HG03064 (cell line): ENCODE data around the gene NDUFB4.

Experiments
- ATAC-seq: cut with Tn5 transposase; IDR thresholded peaks from one replicate; pipeline ENCODE4 v1.9.1; 2021; ENCODE audit warnings: low read depth; ENCODE audit not compliant: unreplicated experiment

Gene NDUFB4

DNA sequence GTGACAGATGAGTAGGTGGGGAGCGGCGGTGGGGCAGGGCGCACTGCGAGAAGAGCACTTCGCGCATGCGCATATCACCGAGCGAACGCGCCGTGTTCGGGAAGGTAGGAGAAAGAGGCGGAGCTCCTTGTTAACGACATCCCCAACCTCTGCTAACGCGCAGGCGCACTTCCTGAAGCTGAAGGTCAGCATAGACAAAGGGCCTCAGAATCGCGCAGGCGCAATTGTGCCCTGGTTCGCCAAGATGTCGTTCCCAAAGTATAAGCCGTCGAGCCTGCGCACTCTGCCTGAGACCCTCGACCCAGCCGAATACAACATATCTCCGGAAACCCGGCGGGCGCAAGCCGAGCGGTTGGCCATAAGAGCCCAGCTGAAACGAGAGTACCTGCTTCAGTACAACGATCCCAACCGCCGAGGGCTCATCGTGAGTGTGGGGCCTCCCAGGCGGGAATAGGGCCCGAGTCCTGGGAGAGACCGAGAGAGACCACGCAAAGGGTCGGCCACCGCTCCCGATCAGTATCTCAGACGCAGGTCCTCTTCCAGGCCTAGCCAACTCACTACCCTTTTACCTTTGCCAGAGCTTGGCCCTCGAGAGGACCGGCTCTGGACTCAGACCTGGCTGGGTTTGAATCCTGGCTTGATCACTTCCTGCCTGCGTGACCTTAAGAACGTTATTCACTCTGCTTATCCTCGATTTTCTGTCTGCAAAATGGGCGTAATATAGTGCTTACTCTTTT is at the start of gene NDUFB4:
Gene NDUFB4 (plus strand): TSS at position 221 of the 737 bp plus-strand sequence. CDS start 24 bp downstream, at position 245.
- ATAC-seq: peak; percentile 94

GRCh38 chr3:120550546-120550945 is 45.6 kb upstream of the NDUFB4 start:
- no peak for ATAC-seq

DNA sequence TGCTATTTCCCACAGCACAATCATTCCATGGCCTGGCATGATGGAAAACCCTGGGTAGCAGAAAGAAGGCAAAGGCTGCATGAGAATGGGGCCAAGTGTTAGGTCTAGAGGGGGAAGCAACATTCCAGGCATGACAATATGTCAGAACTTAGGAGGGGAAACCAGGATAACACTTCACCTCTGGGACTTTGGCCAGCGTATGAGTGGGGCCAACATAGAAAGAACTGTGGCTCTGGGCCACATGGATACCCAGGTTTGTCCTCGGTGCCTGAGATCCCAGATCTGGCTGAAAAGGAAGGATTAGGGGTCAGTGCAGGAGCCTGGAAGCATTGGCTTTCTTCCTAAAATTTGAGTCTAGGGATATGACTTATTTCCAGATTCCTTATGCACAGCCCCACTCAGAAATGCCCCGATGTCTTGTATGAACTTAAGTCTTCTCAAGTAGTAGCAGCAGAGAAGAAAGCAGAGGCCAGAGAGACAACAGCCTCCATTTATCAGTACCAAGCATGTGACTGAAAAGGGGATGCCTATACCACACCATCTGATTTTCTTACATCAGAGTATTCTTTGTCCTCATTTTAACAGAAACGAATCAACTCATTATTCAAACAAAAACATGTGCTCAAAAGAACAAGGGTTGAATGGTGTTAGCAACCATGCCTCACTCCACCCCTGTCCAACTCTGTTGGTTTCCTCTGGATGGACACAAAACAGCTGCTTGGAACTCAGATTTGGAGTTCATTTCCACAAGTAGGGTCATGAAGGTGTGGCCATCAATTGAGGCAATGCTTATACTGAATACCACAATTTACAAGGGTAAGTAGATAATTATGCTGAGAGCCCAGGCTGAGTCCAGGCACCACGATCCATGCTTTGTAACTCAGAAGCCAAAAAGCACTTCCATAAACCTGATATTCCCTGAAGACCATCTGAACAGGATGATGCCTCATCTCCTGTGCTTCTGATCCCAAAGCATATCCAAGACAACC is 43.7 kb upstream of the NDUFB4 start:
- ATAC-seq: no peak

DNA sequence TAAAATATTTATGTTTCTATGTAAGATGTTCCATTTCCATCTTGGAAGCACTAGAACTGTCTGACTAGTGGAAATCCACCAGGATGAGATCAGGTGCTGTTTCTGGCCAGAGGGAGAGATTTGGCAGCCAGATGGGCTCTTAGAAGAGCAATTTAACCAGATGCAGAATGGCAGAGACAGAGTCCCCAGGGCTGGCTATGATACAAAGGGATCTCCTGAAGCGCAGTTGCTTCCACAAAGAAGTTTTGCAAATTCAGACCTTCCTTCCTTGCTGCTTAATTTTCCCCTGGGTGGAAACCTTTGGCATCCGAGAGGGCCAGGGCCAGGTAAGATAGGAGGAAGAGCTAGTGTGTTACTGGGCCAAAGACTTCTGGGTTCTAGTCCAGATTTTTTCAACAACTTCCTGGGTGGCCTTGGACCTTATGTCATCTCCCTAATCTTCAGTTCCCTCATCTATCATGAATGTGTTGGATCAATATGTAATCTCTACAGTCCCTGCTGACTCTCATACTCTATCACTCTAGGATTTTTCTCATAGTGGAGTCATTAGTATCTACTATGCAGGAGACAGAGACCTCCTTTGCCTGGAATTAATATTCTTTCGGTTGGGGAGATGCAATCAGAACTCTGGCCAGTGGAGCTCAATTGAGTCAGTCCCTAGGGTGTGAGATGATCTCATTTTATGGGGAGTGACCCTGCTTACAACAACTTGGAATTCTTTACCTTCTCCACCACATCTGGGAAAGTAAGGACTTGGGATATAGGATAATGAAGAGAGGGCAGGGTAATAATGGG is 41.1 kb upstream of the NDUFB4 start:
- no peak for ATAC-seq

- ATAC-seq: no peak
These were observed 40.3 kb upstream of the NDUFB4 start for GRCh38 chr3:120555657-120556509.

GRCh38 chr3:120557115-120557514 is 39.0 kb upstream of the NDUFB4 start:
- ATAC-seq: no peak

DNA sequence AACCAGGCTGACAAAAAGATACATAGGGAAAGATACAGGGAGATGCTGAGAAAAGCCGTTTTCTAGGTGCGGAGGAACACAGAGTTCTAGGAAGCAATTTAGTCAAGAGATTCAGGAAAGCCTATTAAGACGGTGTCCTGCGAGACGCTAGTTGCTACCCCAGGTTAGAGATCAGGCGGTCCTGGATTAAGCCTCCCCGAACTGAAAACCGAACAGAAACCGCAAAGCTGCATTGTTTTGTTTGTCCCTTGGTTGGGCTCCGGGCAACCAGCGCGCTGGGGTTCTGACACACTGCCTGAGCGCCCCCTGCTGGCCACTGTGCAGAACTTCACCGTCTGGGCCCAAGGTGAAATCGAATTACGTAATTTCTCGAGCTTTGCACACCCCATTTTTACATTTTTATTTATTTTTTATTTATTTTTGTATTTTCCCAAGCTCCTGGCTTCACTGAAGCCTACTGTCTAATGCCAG is 37.3 kb upstream of the NDUFB4 start:
- ATAC-seq: peak; percentile 82

DNA sequence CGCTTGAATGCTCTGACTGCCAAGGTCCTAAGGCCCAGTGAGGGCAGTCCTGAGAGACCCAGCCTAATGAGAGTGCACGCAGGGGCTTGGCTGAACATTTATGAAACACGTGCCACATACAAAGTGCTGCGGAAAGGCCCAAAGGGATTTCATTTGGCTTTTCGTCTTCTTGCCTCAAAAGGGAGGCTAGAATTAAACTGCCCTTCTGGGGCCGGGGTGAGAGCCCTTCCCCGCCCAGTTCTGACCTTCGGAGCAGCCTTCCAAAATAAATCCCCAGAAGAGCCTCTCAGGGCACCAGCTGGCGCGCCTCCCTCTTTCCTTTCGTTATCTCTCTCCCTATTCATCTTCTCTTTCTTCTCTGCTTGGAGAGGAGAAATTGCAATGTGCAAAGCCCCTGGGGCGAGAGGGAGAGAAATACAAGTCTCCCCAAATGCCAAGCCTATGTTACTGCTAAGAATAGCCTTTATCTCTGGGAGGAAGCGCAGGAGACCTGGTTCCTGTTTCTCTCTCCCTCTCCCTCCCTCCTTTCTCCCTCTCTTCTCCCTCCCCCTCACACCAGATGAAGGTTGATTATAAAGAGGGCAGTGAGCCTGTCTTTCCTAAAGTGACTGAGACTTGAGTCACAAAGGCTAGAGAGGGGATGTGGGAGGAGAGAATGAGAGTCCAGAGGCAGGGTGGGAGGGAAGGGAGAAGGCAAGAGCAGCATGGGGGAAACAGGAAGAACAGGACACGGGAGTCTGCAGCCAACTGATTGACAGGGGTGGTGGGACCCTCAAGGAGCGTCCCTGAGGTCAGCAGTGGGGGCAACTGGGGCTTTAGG is 36.7 kb upstream of the NDUFB4 start:
- ATAC-seq: peak; percentile 40

DNA sequence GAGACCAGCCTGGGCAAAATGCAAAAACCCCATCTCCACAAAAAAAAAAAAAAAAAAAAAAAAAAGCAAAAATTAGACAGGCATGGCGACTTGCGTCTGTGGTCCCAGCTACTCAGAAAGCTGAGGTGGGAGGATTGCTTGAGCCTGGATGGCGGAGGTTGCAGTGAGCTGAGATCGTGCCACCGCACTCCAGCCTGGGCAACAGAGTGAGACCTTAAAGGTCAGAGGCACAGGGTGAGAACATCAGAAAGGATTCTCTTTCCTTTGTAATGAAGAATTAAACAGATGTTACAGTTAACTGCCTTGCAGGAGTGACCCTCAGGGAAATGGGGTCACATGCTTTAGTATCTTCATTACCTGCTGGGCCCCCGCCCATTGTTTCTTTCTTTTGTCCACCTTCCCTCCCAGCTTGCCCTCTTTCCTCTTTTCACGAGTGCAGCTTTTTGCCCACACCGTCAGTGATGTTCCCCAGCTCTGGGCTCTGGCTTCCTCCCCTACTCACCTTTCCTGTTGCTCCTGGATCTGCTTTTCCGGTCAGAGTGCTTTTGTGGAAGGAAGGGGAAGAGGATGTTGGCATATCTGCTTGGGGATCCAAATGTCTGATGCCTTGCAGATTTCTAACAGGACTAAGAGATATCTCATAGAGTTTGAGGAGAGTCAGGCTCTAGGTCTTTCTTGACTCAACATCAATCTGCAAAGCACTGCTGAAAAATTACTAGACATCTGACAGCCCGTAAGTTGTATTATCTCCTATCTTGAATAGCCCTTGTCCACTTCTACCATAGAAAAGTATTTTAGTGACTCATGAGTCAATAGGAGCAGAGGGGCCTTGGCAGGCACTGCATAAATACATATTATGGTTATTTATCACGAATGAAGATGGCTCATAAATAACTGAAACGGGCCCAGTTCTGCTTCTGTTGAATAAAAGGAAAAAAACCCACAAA is 35.6 kb upstream of the NDUFB4 start:
- ATAC-seq: no peak

DNA sequence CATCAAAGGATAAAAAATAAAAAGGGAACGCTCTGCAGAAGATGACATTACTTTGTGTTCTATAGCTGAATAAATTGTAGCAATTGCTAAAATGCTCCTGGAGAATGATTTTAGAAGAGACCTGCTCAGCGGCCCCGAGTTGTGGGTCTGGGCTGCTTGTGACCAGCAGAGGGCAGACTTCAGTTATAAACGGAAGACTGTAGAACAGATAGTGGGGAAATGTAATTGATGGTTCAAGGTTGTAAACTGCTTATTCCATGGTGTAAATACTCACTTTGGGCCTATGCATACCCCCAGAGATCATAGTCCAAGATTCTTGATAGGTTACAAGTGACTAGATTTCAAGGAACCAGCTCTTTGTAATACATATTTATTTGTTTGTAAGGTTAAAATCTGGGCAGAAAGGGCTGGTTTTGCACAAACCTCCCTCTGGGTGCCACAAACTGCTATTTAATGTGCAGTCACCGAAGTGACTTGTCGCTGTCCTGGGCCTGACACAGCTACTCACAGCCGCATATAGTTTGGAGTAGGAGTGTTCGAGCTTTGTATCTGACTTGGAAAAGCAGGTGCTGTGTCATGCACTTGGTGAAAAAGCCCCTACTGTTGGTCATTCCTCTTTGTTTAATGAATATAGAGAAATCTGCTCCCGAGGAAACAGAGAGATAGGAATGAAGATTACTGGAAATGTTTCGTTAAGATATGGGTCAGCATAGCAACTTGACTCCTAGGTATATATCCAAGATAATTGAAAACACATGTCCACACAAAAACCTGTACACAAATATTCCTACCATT is 34.7 kb upstream of the NDUFB4 start:
- ATAC-seq: no peak

DNA sequence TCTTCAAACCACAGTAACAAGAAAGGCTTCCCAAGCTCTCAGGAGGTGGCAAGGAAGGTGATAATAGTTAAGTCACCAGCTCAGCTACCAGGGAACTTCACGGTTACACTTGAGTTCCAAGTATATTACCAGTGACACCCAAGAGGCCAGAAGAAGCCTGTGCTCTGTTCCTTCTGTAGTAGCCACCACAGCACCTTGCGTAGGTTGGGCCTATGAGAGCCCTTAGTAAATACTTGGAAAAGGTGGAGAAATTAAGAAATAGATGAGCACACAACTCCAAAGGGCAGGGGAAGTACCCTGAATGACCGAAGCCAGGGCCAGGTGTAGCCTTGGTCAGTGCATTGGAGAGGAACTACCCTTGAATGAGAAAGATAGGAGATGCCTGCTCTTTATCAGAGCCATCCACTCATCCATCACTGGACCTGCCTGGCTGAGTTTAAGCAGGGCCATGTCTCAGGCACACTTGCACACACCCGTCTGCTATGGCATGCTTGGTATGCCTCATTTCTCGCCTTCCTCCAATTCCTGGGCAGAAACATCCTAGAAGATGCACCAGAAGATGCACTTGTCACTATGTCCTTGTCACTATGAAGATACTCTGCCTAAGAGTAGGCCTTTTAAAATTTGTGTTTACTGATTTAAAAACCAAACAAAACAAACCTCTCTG is 32.6 kb upstream of the NDUFB4 start:
- no peak for ATAC-seq

- no peak for ATAC-seq
These were observed 29.7 kb upstream of the NDUFB4 start for GRCh38 chr3:120566243-120566975.

DNA sequence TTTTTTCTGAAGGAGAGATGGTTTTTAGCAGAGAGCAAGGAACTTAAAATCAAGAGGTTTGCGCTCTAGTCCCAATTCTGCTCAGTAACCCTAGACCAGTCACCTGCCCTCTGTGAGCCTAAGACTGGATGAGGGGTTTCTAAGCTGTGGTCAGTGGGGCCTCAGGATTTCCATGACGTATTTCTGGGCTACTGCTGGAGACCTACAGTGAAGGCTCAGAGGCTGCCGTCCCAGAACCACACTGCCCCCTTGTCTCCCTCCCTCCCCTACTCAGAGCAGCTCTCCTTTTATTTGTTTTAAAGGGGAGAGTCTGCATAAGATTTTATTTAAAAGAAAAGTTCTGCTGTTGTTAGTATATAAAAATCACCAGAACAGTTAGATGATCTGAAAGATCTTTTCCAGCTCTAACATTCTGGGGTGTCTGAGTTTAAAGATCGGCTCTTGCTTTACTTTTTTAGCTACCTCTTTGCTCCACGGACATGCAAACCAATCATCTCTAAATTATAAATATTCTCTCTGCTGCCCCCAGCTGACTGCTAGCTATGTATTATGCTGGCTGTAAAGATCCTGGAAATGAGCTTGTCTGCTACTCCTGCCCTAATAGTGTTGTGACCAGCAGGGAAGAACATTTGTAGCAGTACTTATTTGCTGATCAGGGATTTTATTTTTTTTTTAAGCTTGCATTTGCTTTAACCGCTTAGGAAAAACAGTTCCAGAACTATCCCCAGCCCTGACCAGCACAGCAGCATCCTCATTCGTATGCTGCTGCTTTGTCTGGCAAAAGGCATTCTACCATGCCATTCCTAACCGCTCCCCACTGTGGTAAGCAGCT is 28.6 kb upstream of the NDUFB4 start:
- no peak for ATAC-seq

DNA sequence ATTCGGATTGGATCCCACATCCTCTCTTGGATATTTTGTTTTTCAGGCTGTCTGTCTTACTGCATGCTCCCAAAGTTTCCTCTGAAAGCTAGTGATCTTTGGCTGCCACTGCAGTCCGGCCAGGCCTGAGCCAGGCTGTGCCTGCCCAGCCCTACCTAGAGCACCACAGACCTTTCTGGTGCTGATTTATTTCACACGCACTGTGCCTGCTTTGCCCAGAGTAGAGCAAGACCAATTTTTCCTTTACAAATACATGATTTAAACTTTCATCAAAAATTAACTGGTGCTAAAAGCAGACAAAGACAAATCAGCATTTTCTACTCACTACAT is 28.0 kb upstream of the NDUFB4 start:
- no peak for ATAC-seq

- ATAC-seq: no peak
These were observed 27.5 kb upstream of the NDUFB4 start for GRCh38 chr3:120568598-120568997.
